ENCODE results near the gene PCID2.

Gene PCID2

DNA sequence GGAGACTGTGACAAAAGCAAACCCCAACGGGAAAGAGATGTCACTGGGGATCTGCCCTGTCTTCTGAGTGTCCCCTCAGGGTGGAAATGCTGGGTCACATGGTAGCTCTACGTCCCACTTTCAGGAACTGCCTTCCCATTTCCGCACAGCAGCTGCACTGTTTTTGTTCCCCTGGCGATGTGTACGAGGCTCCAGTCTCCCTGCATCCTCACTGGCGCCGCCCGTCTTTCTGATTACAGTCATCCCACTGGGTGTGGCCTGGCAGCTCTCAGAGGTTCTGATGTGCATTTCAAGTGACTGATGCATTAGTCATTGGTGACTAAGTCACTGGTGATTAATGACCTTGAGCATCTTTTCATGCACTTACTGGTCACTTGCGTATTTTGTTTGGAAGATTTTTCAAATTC is 21.2 kb downstream of the PCID2 start:
- DNase-seq (ENCODE audit: low read depth) = no peak

DNA sequence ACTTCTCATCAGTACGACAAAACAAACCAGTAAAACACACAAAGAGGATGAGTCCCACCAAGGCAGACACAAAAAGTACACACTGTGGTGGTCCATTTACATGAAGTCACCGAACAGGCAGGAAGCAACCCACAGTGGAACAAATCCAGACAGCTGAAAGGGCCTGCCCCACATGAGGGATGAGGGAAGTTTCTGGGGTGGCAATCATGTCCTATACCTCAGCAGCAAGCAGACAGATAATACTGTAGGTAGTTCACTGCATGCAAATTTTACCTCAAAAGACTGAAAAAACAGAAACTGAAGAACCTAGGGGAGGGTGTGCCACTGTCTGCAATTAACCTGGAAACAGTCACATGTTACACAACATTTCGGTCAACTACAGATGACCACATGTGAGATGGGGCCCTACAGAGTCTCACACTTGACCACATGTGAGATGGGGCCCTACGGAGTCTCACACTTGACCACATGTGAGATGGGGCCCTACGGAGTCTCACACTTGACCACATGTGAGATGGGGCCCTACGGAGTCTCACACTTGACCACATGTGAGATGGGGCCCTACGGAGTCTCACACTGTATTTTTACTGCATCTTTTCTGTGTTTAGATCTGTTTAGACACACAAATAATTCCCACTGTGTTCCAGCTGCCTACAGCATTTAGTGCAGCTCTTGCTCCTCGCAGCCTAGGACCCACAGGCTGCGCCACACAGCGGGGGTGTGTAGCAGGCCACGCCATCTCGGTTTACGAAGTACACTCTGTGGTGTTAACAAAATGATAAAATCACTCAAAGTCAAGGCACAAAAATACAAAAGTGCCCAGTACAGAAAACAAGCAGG is 22.2 kb downstream of the PCID2 start:
- DNase-seq (ENCODE audit: low read depth) = no peak

DNA sequence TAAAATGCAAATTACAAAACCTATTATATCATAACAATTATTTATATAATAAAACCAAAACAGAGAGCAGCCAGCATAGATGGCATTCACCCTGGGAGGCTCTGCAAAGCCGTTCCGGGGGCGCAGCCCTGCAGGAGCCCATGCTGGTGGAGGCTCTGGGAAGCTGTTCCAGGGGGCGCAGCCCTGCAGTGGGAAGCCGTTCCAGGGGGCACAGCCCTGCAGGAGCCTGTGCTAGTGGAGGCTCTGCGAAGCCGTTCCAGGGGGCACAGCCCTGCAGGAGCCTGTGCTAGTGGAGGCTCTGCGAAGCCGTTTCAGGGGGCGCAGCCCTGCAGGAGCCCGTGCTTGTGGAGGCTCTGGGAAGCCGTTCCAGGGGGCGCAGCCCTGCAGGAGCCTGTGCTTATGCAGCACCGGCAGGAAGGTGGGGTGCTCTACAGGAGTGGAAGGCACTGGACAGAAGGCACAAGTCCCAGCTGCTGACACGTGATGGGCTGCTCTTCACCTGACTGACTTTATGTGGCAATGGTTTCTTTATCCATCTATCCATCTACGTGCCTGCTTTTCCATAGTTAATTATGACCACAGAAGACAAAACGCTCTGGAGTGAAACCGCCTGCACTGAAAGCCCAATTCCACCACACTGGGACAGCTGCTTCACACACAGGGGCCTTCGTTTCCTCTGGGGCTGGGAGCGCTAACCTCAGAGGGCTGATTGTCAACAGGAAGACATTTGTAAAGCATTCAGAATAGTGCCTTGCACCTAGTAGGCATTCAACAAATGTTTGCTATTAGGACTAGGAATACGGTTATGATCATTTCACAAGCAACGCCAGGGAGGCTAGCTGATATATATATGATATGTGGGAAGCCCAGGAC is 23.7 kb downstream of the PCID2 start:
- DNase-seq (ENCODE audit: low read depth) = no peak

DNA sequence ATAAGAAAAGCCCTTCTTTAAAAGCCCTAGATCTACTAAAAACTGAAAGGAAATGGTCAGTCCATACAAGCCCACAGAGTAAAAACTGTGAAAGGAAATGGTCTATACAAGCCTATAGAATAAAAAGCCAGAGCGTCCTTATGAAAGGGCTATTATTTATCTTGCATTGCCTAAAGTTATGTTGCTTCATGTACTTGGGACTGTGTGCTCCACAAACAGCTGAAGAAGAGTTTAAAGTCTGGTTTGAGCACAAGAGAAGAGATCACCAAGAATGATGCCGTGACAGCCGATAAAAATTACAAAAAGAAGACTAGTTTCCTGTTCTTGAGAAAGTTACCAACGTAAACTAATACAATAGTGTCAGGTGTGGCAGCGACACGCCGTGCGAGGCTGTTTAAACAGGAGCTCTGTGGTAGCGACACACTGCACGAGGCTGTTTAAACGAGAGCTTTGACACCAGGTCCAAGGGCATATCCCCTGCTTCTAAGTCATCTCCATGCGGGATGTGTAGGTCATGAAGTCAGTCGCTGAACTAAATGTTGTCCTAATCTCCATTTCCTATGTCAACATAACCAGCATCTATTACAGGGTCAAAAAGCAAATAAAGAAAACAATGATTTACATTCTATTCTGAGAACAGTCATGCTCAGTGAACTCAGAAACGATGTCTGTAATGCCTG is 24.9 kb downstream of the PCID2 start:
- DNase-seq (ENCODE audit: low read depth) = no peak

DNA sequence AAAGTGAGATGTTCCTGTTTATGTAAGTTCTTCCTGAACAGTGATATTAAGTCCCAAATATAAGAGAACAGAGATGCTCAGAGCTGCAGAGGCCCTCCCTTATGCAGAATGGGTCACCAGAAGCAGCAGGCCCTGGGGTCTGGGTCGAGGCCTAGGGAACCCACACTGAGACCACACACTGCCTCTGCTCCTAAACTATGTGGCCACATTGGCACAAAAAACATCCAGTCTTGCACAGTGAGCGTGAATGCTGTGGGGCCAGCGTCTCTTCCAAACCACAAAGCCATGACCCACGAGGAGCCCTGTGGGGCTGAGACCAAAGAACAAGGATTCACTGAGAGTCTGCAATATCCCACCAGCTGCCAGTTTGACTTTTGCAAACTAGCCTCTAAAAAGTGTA is 26.4 kb downstream of the PCID2 start:
- no peak for DNase-seq (ENCODE audit: low read depth)

GRCh38 chr13:113179374-113180230 is 28.9 kb downstream of the PCID2 start:
- DNase-seq (ENCODE audit: low read depth) = no peak

- no peak for DNase-seq (ENCODE audit: low read depth)
These were observed 29.6 kb downstream of the PCID2 start for GRCh38 chr13:113178896-113179167.

DNA sequence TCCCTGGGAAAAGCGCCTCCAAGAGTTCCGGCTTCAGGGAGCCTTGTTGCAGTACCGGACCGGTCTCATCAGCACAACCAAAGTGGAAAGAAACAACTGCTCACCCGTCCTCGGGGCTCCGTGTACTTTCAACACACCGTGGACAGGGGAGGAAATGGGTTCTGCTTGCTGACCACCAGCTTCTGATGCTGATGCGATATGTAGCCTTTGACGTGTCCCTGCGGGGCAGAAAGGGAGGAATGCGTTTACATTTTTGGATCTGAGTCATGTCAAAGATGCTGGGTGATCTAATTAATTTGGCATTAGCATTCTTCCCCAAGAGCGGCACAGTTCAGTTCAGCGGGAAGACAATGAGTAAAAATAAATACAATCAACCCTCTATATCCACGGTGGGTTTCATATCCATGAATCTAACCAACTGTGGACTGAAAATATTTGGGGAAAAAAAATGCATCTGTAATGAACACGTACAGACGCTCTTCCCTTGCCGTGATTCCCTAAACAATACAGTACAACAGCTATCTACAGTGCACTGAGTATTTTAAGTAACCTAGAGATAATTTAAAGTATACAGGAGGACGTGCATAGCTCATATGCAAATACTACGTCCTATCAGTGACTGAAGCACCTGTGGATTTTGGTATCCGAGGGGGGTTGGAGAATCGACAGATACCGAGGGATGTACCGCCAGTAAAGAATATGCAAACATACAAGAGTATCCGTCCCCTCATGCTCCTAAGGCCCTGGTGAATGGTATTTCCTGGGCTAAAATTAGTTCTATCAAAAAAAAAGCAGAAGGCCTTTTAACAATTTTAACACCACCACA is 30.2 kb downstream of the PCID2 start:
- no peak for DNase-seq (ENCODE audit: low read depth)

- DNase-seq (ENCODE audit: low read depth) = no peak
These were observed 31.6 kb downstream of the PCID2 start for GRCh38 chr13:113176822-113177221.

DNA sequence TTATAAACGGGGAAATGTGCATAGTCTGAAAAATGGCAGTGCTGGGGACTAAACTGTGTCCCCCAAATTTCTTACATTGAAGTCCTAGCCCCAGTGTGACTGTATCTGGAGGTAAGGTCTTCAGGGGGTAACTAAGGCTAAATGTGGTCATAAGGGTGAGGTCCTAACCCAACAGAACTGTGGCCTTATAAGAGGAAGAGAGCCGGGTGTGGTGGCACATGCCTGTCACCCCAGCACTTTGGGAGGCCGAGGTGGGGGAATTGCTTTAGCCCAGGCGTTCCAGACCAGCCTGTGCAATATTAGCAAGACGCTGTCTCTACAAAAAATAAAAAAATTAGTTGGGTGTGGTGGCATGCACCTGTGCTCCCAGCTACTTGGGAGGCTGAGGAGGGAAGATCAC is 32.2 kb downstream of the PCID2 start:
- no peak for DNase-seq (ENCODE audit: low read depth)

DNA sequence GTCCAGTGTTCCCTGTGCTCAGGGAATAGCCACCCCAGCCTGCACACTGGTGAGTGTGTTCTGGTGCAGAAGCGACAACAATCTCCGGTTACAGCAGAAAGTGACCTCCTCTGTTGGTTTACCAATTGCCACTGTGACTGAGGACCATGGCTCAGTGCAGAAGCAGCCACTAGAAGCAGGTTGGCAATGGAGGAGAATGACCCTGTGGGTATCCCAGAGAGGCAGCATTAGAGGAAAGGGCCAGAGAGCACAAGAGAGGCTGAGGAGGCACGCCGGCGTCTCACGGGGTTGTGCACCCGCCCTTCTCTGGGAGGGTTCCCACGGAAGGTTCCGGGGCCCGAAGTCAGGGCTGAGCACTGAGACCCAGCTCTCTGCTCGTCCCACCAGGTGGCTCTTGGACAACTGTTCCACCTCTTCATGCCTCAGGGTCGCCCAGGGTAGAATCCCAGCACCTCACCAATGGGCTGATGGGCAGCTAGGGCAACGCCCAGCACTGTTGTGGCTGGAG is 36.0 kb downstream of the PCID2 start:
- DNase-seq (ENCODE audit: low read depth) = no peak

DNA sequence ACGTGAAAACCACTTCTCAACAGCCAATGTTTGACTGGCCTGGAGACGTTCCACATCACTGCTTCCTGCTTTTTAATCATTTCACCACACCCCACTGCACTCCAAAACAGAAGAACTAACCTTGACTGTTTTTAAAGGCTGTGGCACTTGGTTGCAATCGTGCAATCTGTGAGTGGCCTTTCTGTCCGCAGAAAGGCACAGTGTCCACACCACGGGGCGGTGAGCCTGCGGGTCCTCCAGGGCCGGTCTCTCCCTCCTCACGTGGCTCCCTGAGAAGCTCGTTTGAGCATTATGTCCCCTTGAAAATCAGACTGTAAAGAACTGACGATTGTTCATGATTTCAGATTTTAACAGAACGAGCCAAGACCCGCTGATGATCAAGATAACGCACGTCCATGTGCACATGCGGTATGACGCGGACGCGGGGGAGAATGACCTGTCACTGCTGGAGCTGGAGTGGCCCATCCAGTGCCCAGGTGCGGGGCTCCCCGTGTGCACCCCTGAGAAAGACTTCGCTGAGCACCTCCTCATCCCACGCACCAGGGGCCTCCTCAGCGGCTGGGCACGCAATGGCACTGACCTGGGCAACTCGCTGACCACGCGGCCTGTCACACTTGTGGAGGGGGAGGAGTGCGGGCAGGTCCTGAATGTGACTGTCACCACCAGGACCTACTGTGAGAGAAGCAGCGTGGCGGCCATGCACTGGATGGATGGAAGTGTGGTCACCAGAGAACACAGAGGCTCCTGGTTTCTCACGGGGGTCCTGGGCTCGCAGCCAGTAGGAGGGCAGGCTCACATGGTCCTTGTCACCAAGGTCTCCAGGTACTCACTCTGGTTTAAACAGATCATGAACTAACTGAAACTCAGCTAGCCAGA is 37.0 kb downstream of the PCID2 start:
- no peak for DNase-seq (ENCODE audit: low read depth)

DNA sequence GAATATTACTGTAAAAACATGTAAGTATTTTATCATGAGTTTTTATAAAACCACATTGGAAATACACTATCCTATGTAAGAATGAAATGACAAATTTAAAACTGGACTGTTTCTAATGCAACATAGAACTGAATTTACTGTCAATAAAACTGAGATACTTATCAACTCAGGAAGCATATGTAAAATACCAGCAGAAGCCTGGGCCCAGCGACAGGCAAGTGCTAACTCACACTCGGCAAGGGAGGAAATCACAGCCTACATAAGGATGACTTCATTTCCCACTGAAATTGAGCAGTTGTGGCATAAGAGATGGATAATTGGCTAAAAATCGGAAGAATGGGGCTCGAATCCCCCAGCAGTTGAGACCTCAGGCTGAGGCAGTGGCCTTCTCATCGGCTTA is 38.0 kb downstream of the PCID2 start:
- DNase-seq (ENCODE audit: low read depth) = no peak

- DNase-seq (ENCODE audit: low read depth) = no peak
These were observed 38.9 kb downstream of the PCID2 start for GRCh38 chr13:113169277-113170272.

- no peak for DNase-seq (ENCODE audit: low read depth)
These were observed 40.3 kb downstream of the PCID2 start for GRCh38 chr13:113168211-113168610.

DNA sequence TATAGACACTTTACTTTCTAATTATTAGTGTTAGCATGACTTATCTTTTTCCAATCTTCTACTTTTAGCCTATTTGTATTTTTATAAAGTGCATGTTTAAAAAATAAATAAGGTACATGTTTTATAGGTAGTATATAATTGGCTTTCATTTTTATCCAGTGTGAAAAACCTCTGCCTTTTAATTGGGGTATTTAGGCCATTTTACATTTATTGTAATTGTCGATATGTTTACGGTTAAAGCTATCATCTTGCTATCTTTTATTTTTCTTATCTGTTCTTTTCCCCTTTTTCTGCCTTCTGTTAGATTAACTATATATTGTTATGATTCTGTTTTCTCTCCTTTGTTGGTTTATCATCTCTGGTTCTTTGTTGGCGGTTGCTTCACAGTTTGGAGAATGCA is 40.9 kb downstream of the PCID2 start:
- DNase-seq (ENCODE audit: low read depth) = no peak

- no peak for DNase-seq (ENCODE audit: low read depth)
These were observed 41.3 kb downstream of the PCID2 start for GRCh38 chr13:113167155-113167554.

DNA sequence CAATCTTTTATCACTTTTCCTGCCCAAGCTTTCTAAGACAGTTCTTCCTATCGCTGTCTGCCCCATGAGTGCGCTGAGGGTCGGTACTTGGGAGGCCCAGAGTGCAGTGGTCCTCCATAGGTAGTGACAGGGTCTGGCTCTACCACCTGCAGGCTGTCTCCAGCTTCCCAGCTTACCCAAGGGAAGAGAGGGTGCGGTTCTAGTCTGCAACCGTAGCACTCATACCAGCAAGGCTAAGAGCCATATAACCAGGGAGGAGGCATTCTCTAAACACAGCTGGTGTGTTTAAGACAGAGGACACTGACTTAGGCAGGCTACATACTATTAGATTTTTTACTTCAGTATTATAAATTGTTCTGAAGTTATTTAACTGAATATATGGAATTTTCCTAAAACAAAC is 41.8 kb downstream of the PCID2 start:
- no peak for DNase-seq (ENCODE audit: low read depth)

GRCh38 chr13:113166266-113166665 is 42.2 kb downstream of the PCID2 start:
- DNase-seq (ENCODE audit: low read depth) = no peak

Data from activated T-cell treated with anti-CD3 and anti-CD28 coated beads for 1 hour (primary cell).